AG09319 (cell line): ENCODE data around the gene PTGR2.
"Not testable (repeated sequence)": the region's sequence is repeated elsewhere in the genome, so short reads cannot be mapped to it uniquely, and the experiment has no call there.

Experiments
- DNase-seq: peaks from one replicate; pipeline ENCODE4 v3.0.0-alpha.2; 2010; ENCODE audit warnings: low read depth; ENCODE audit errors: extremely low read depth
- TF ChIP-seq, protein P1 (sequence below): IDR thresholded peaks from 2 replicates; pipeline ENCODE4 v1.5.1; 2011; ENCODE audit warnings: low read depth, mild to moderate bottlenecking, inconsistent platforms, low read length, moderate library complexity

PTGR2 gene

DNA sequence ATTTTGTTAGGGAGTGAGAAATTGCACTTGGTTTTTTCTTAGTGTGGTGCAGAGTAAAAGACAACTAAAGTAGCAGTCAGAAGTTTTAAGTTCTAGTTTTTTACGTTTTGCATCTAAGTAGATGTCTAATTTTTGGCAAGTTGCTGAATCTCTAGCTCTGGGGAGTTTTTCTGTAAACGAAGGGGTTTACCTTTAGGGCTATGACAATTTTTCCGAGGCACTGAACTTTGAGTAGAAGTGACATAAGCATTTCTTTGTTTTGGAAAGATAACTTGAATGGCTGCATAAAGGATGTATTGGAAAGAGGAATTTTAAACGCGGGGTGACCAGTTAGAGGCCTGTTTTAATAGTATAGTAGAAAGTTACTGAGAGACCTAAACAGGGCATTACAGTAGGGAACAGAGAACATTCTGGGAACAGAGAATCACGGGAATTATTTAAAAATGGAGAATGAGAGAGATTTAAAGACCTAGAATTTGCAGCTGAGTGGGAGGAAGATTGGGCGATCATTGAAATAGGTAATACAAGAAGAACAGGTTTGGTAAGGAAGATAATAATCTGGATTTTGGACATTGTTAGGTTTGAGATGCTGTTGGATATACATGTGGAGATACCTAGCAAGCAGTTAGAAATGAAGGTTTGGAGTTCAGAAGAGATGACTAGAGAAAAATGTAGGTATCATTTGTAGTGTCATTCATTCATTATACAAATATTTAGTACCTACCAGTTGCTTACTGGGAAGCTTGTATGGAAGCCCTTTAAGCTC is 36.2 kb downstream of the PTGR2 start:
- TF ChIP-seq, protein P1, sequence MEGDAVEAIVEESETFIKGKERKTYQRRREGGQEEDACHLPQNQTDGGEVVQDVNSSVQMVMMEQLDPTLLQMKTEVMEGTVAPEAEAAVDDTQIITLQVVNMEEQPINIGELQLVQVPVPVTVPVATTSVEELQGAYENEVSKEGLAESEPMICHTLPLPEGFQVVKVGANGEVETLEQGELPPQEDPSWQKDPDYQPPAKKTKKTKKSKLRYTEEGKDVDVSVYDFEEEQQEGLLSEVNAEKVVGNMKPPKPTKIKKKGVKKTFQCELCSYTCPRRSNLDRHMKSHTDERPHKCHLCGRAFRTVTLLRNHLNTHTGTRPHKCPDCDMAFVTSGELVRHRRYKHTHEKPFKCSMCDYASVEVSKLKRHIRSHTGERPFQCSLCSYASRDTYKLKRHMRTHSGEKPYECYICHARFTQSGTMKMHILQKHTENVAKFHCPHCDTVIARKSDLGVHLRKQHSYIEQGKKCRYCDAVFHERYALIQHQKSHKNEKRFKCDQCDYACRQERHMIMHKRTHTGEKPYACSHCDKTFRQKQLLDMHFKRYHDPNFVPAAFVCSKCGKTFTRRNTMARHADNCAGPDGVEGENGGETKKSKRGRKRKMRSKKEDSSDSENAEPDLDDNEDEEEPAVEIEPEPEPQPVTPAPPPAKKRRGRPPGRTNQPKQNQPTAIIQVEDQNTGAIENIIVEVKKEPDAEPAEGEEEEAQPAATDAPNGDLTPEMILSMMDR: no peak

DNA sequence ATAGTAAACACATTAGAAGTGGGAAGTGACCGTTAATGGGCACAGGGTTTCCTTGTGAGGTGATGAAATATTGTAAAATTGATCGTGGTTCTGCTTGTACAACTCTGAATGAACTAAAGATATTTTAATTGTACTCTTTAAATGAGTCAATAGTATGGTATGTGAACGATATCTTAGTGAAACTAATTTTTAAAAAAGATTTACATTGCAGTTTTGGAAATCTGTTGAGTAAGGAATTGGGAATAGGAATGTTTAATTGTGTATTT is 36.8 kb downstream of the PTGR2 start:
- DNase-seq: no peak
- TF ChIP-seq, protein P1: no peak

More for the DNA sequence above, 36.2 kb downstream of the PTGR2 start:
- no peak for DNase-seq

DNA sequence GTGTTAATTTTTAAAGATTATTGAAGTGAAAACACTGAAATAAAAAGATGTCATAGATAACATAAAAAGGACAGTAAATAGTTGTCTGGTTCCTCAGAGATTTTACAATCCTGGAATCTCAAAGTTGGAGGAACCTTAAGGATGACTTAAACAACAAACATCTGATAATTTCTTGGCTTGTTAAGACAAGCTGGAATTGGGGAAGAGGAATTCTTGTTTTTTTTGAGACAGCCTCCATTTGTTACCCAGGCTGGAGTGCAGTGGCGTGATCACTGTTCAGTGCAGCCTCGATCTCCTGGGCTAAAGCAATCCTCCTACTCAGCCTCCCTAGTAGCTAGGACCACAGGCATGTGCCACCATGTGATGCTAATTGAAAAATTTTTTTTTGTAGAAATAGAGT is 37.3 kb downstream of the PTGR2 start:
- TF ChIP-seq, protein P1: no peak
- DNase-seq: no peak

DNA sequence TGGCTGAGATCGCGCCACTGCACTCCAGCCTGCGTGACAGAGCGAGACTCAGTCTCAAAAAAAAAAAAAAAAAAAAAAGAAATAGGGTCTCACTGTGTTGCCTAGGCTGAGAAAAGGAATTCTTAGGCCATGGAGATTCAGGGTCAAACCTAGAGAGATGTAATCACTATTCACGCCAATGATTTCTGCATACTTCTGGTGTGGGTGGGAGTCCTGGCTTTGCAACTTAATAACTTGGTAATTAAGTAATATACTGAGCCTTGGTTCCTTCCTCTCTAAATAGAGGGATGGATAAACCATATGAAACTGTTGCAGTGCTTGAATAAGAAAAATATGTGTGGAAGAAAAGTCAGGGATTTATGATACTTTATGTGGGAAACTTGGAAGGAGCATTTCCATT is 37.7 kb downstream of the PTGR2 start:
- TF ChIP-seq, protein P1: no peak
- DNase-seq: no peak

DNA sequence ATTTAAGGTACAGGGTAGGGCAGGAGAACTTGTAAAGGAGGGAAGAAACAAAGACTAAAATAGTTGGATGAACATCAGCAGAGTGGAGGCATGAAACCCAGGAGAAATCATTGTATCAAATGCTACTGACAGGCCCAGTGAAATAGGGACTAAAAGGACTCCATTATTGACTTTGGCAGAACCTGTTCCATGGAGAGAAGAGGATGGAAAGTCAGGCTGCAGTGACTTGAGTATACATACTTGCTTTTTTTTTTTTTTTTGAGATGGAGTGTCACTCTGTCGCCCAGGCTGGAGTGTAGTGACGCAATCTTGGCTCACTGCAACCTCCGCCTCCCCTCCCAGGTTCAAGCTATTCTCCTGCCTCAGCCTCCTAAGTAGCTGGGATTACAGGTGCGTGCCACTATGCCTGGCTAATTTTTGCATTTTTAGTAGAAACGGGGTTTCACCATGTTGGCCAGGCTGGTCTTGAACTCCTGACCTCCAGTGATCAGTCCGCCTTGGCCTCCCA is 42.6 kb downstream of the PTGR2 start:
- DNase-seq: not testable (repeated sequence)

DNA sequence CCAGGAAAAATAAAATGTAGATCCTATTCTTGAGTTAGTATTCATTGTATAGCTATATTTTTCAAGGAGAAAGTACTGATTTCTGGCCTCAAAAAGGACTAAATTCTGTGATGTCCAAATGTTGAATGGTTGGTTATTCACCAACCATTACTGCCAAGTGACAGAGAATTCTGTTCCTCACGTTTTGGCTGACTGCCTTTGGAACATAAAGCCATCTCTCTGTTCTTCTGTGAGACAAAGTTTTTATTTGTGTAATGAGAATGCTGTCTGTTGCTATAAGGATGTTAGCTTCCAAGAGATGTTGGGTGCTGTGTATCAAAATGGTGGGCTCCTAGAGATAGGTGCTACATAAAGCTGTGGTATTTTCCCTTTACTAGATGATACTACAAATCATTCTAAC is 44.3 kb downstream of the PTGR2 start:
- DNase-seq: no peak
- TF ChIP-seq, protein P1: no peak

GRCh38 chr14:73896521-73896920 is 44.9 kb downstream of the PTGR2 start:
- TF ChIP-seq, protein P1: no peak
- DNase-seq: no peak

- no peak for DNase-seq
- TF ChIP-seq, protein P1: no peak
Measured at GRCh38 chr14:73903028-73903427, 51.4 kb downstream of the PTGR2 start.
